ENCODE results near the gene ABCC2.

ABCC2 gene

GRCh38 chr10:99775850-99776249 lies 6.6 kb upstream of the ABCC2 start:
- no peak for DNase-seq

- DNase-seq: no peak
These were observed 4.3 kb upstream of the ABCC2 start for GRCh38 chr10:99777918-99778714.

- no peak for DNase-seq
These were observed 3.1 kb upstream of the ABCC2 start for GRCh38 chr10:99779335-99779734.

GRCh38 chr10:99781734-99782429 lies 558 bp upstream of the ABCC2 start:
- no peak for DNase-seq

- no peak for DNase-seq
These were observed 1.7 kb downstream of the ABCC2 start for GRCh38 chr10:99784016-99784726.

GRCh38 chr10:99784727-99785441 lies 2.4 kb downstream of the ABCC2 start:
- DNase-seq: no peak

- no peak for DNase-seq
These were observed 3.2 kb downstream of the ABCC2 start for GRCh38 chr10:99785646-99786045.

- DNase-seq: no peak
These were observed 4.9 kb downstream of the ABCC2 start for GRCh38 chr10:99787311-99787710.

- DNase-seq: no peak
These were observed 5.5 kb downstream of the ABCC2 start for GRCh38 chr10:99787782-99788445.

GRCh38 chr10:99788598-99789256 lies 6.3 kb downstream of the ABCC2 start:
- no peak for DNase-seq

- no peak for DNase-seq
These were observed 9.4 kb downstream of the ABCC2 start for GRCh38 chr10:99791831-99792230.

GRCh38 chr10:99793819-99794218 lies 11.4 kb downstream of the ABCC2 start:
- DNase-seq: no peak

GRCh38 chr10:99796928-99797327 lies 14.5 kb downstream of the ABCC2 start:
- DNase-seq: no peak

GRCh38 chr10:99798031-99798430 lies 15.6 kb downstream of the ABCC2 start:
- no peak for DNase-seq

- DNase-seq: no peak
These were observed 16.5 kb downstream of the ABCC2 start for GRCh38 chr10:99798920-99799319.

GRCh38 chr10:99799613-99800012 lies 17.2 kb downstream of the ABCC2 start:
- DNase-seq: no peak

GRCh38 chr10:99804471-99804870 lies 22.0 kb downstream of the ABCC2 start:
- DNase-seq: no peak

- no peak for DNase-seq
These were observed 22.8 kb downstream of the ABCC2 start for GRCh38 chr10:99805190-99805589.

- DNase-seq: no peak
These were observed 23.7 kb downstream of the ABCC2 start for GRCh38 chr10:99806091-99806490.

GRCh38 chr10:99807786-99808185 lies 25.3 kb downstream of the ABCC2 start:
- no peak for DNase-seq

- no peak for DNase-seq
These were observed 25.8 kb downstream of the ABCC2 start for GRCh38 chr10:99808270-99808669.

GRCh38 chr10:99809481-99809880 lies 27.0 kb downstream of the ABCC2 start:
- no peak for DNase-seq

All from DMS79 treated with DMSO at 0.1 percent for 48 hours (cell line).